Renal cortical epithelial cell (primary cell): ENCODE data around the gene ACAN. TPM values are rescaled to one million over a fixed set of nuclear protein-coding genes. Genes with fewer than 3 reads are reported as not detected.

Experiments
- DNase-seq: peaks from one replicate; pipeline ENCODE4 v3.0.0-alpha.2; 2011; ENCODE audit warnings: low read depth
- total RNA-seq: library from RNA; depleted of rRNA; stranded (reverse); fragments of >200 nt; gene quantifications from 2 replicates; pipeline ENCODE4 v1.2.3, GENCODE V29; 2014

Gene ACAN
- total RNA-seq, 1 donor from 2014 or later, result under 0.01 TPM

GRCh38 chr15:88843334-88843733 lies 40.1 kb downstream of the ACAN start:
- DNase-seq, result no peak

GRCh38 chr15:88844749-88845386 lies 41.6 kb downstream of the ACAN start:
- DNase-seq, result no peak

GRCh38 chr15:88845616-88846015 lies 42.4 kb downstream of the ACAN start:
- no peak for DNase-seq

- no peak for DNase-seq
These were observed 43.9 kb downstream of the ACAN start for GRCh38 chr15:88847144-88847543.

GRCh38 chr15:88848203-88848602 lies 45.0 kb downstream of the ACAN start:
- DNase-seq, result no peak

- no peak for DNase-seq
These were observed 46.3 kb downstream of the ACAN start for GRCh38 chr15:88849376-88850072.

GRCh38 chr15:88852476-88852875 lies 49.2 kb downstream of the ACAN start:
- no peak for DNase-seq

- no peak for DNase-seq
These were observed 55.7 kb downstream of the ACAN start for GRCh38 chr15:88858934-88859333.

- DNase-seq, result no peak
These were observed 56.3 kb downstream of the ACAN start for GRCh38 chr15:88859550-88859949.

- DNase-seq, result no peak
These were observed 57.0 kb downstream of the ACAN start for GRCh38 chr15:88860212-88860611.

- no peak for DNase-seq
These were observed 60.2 kb downstream of the ACAN start for GRCh38 chr15:88863412-88863811.

- DNase-seq, result no peak
These were observed 61.7 kb downstream of the ACAN start for GRCh38 chr15:88864861-88865497.

- DNase-seq, result no peak
These were observed 62.4 kb downstream of the ACAN start for GRCh38 chr15:88865498-88866099.

- no peak for DNase-seq
These were observed 63.2 kb downstream of the ACAN start for GRCh38 chr15:88866295-88866881.

- DNase-seq, result no peak
These were observed 68.1 kb downstream of the ACAN start for GRCh38 chr15:88871313-88871712.

GRCh38 chr15:88872106-88872505 lies 68.9 kb downstream of the ACAN start:
- no peak for DNase-seq

- DNase-seq, result no peak
These were observed 69.5 kb downstream of the ACAN start for GRCh38 chr15:88872706-88873105.

GRCh38 chr15:88873786-88874185 lies 70.5 kb downstream of the ACAN start:
- no peak for DNase-seq

GRCh38 chr15:88874275-88874674 lies 71.0 kb downstream of the ACAN start:
- DNase-seq, result no peak

- DNase-seq, result no peak
These were observed 71.4 kb downstream of the ACAN start for GRCh38 chr15:88874684-88875083.

GRCh38 chr15:88876573-88876972 lies 73.3 kb downstream of the ACAN start:
- DNase-seq, result no peak

GRCh38 chr15:88877415-88877814 lies 74.2 kb downstream of the ACAN start:
- no peak for DNase-seq
